ENCODE measurements around the gene MESP2. TPM values are rescaled to one million over a fixed set of nuclear protein-coding genes. Genes with fewer than 3 reads are reported as not detected.
A peak's percentile ranks its signal among the peaks of the same experiment; 100 is the strongest.

MESP2 gene
- total RNA-seq, 1 donor from 2014 or later = not detected

GRCh38 chr15:89761929-89762328 lies 14.2 kb upstream of the MESP2 start:
- Histone ChIP-seq H3K27ac (no peak overlapping the region), H3K9me3 (no peaks in the 10 kb centered on the region), H3K27me3 (no peaks in the 10 kb centered on the region), H3K36me3 (no peaks in the 10 kb centered on the region), H3K4me1 (no peaks in the 10 kb centered on the region), H3K4me3 (no peak overlapping the region)
- intact Hi-C loops (cut with DNase I) = loop anchor here (5.0 kb wide), 1 partner anchor 110 kb away; no protein-coding TSS in a partner anchor
- TF ChIP-seq CTCF (IDR thresholded peaks at IDR 0.05) = no peak
- ATAC-seq (no peak), DNase-seq (no peak)

GRCh38 chr15:89765694-89766093 lies 10.4 kb upstream of the MESP2 start:
- no peak overlapping the region for H3K4me3 ChIP-seq
- H3K36me3 ChIP-seq = no peaks in the 10 kb centered on the region
- no peaks in the 10 kb centered on the region for H3K9me3 ChIP-seq
- H3K27me3 ChIP-seq = no peaks in the 10 kb centered on the region
- intact Hi-C loops (cut with DNase I) = no loop called here
- H3K27ac ChIP-seq = no peak overlapping the region
- no peaks in the 10 kb centered on the region for H3K4me1 ChIP-seq
- DNase-seq (no peak), ATAC-seq (no peak)
- no peak for TF ChIP-seq CTCF (IDR thresholded peaks at IDR 0.05)

DNA sequence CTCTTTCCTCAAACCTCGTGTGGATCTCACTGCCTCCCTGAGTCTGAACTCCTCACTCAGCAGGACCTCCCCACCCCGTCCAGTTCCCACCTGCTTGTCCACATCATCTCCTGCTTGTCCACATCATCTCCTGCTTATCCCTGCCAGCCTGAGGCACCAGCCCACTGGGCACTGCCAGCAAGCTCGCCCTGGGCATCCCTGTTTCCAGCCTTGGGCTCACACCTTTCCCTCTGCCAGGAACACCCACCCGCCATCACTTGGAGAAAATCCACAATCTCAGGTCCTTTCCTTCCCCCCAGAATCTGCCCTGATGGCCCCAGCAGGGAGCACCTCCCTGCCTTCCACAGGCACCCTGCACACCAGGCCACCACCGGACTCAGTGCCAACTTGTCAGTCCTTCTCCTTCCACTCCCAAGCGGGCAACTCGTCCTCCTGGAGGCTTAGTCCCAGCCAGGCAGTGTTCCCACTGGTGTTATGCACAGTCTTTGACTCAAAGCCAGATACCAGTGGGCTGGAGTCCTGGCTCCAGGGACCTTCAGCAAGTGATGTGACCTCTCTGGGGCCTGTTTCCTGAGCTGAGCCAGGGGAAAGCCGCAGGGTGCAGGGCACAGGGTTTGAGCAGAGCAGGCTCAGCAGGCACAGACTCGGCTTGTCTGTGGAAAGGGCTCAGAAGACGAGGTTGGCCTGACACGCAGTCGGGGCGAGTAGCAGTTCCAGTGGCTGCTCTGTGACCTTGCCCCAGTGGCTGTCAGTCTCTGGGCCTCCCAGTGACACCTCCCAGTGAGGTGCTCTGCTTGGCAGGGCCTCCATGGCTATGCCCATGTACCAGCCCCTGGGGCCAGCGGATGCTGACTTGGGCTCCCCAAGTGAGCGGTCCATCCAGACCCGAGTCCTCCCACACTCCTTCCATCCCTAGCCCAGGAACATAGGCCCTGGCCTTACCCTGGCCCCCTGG lies 9.5 kb upstream of the MESP2 start:
- H3K27ac ChIP-seq = no peak overlapping the region
- H3K36me3 ChIP-seq = no peaks in the 10 kb centered on the region
- no peak overlapping the region for H3K4me3 ChIP-seq
- H3K27me3 ChIP-seq = no peaks in the 10 kb centered on the region
- no peaks in the 10 kb centered on the region for H3K4me1 ChIP-seq
- no peak for TF ChIP-seq CTCF (IDR thresholded peaks at IDR 0.05)
- no peak for DNase-seq
- intact Hi-C loops (cut with DNase I) = no loop called here
- no peaks in the 10 kb centered on the region for H3K9me3 ChIP-seq
- ATAC-seq = no peak

DNA sequence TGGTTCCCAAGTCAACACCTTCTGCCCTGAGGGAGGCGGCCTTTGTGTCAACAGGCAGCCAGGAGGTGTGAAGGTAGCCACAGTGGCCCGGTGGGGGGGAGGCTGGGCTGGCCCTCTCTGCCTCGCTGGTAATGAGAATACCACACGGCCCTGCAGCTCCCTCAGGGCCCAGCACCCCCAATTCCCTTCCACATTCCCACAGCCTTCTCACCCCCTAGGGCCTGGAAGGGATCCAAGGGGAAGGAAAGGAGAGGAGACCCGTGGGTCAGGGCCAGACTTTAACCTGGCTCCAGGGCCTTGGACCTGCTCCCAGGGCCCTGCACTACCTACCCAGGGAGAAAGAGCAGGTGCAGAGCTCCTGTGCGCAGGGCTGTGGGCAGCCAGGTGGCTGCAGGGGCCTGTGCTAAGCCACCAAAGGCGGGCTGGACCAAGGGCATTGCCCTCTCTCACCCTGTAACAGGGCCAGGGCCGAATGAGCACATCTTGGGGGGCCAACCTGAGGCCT lies 8.7 kb upstream of the MESP2 start:
- no peaks in the 10 kb centered on the region for H3K9me3 ChIP-seq
- H3K4me1 ChIP-seq = no peaks in the 10 kb centered on the region
- no peaks in the 10 kb centered on the region for H3K36me3 ChIP-seq
- ATAC-seq = peak; percentile 29
- TF ChIP-seq CTCF (IDR thresholded peaks at IDR 0.05) = no peak
- no peaks in the 10 kb centered on the region for H3K27me3 ChIP-seq
- no peak for DNase-seq
- H3K27ac ChIP-seq = no peak overlapping the region
- no peak overlapping the region for H3K4me3 ChIP-seq
- intact Hi-C loops (cut with DNase I) = no loop called here

DNA sequence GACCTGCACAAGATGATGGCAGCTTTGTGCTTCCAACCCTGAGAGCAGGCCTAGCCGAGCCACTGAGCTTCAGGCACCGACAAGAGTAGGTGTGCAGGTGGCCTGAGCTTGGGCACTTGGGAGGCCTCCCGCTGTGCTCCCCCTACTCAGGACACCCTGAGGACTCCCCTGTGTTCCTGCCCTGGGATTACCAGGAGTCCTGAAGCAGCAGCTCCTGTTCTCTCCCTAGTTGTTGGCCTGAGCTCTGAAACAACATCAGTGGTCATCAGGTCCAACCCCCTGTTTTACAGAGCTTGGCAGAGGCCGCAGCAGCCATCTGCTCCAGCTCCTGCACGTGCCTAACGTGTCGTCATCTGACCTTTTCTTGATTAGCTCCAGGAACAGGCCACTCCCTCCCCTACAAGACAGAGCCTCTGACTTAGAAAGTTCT lies 8.0 kb upstream of the MESP2 start:
- Histone ChIP-seq H3K9me3 (no peaks in the 10 kb centered on the region), H3K4me3 (no peak overlapping the region), H3K4me1 (no peaks in the 10 kb centered on the region), H3K36me3 (no peaks in the 10 kb centered on the region), H3K27ac (no peak overlapping the region), H3K27me3 (no peaks in the 10 kb centered on the region)
- intact Hi-C loops (cut with DNase I) = no loop called here
- TF ChIP-seq CTCF (IDR thresholded peaks at IDR 0.05) = no peak
- DNase-seq (no peak), ATAC-seq (peak; percentile 5)
